A204.1 (cell line): ENCODE data around the gene ZMYND11.

Experiments used
- FAIRE-seq: peaks from 2 replicates; lab custom pipeline; 2012; peaks lifted over from hg19 to GRCh38; lab: Jason Lieb, UNC

Gene ZMYND11

DNA sequence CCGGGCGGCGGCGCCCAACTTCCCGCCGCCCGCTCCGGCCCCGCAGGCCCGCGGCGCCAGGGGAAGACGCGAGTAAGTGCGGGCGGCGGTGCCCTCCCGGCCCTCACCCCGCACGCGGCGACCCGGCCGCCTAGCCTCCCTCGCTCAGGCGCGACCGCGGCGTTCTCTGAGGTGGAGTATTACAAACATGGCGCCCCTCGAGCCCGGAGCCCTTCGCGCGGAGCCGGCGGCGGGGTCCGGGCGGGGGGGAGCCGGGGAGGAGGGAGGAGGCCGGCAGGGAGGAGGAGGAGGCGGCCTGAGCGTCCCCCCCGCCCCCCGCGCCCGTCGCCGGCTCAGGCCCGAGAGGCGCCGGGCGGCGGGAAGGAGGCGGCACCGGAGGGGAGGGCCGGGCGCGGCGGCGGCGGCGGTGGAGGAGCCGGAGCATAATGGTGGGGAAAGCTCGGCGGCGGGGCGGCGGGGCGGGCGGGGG, at the start of gene ZMYND11:
Gene ZMYND11 (plus strand): TSS at position 324 of the 469 bp plus-strand sequence. CDS start 44,558 bp downstream, outside the sequence.
- no peak for FAIRE-seq

GRCh38 chr10:86031-86430, 49.2 kb upstream of the ZMYND11 start:
- FAIRE-seq, result no peak

GRCh38 chr10:87177-88080, 47.8 kb upstream of the ZMYND11 start:
- FAIRE-seq, result no peak

DNA sequence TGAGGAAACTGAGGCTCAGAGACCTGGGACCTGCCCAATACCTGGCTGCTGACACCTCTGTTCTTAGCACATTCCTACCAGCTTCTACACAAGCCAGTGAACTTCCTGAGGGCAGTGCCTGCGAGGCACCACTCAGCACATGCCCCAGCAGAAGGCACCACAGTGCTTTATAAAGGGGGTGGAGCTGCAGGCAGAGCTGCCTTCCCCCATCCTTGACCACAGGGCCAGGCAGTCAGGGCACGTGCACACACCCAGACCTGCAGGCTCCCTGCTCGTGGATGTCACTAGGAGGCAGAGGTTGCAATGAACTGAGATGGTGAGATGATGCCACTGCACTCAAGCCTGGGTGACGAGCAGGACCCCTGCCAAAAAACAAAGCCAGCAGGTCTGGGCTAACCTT, 47.0 kb upstream of the ZMYND11 start:
- no peak for FAIRE-seq

GRCh38 chr10:89248-89647, 46.0 kb upstream of the ZMYND11 start:
- no peak for FAIRE-seq

DNA sequence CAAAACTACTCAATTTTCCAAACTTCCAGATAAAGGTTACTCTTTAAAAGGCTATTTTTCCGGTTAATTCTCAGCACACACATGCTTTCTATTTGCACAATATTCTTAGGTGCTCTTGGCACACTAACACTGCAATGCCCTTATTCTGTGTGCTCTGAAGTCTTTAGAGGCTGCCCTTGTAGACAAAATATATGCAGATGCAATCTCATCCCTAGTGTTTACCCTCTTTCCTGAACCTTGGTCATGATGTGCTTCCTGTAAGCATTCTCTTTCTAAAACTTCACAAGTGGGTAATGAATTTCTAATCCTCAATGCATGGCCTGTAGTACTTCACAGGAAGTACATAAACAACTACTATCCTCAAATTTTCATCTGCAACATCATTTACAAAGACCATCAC, 45.1 kb upstream of the ZMYND11 start:
- no peak for FAIRE-seq

- FAIRE-seq, result no peak
These were observed 43.9 kb upstream of the ZMYND11 start for GRCh38 chr10:91313-91712.

GRCh38 chr10:92153-92552, 43.1 kb upstream of the ZMYND11 start:
- FAIRE-seq, result no peak

DNA sequence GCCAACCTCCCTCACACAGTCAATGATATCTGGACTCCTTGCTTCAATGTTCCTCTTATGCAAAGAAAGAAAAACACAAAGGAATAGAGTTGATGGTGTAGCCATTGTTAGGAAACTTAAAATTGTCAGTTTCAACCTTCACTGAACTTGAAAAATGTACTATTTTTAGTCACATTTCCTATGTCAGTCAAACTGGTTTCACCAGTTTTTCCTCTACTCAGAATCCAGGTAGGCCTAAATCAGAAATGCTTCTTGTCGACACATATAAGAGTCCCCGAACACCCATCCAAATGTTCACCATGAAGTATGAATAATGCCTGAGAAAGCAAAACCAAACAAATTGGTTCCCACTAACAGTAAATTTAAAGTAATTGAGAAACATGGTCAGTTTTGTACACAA, 42.4 kb upstream of the ZMYND11 start:
- no peak for FAIRE-seq

DNA sequence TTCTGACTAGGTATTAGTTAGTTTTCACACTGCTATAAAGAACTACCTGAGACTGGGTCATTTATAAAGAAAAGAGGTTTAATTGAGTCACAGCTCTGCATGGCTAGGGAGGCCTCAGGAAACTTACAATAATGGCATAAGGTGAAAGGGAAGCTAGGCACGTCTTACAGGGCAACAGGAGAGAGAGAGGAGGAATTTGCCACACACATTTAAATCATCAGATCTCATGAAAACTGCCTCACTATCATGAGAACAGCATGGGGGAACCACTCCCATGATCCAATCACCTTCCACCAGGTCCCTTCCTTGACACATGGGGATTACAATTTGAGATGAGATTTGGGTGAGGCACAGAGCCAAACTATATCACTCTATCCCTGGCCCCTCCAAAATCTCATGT, 40.6 kb upstream of the ZMYND11 start:
- no peak for FAIRE-seq

- no peak for FAIRE-seq
These were observed 39.7 kb upstream of the ZMYND11 start for GRCh38 chr10:95356-96115.

- no peak for FAIRE-seq
These were observed 38.8 kb upstream of the ZMYND11 start for GRCh38 chr10:96466-96865.

DNA sequence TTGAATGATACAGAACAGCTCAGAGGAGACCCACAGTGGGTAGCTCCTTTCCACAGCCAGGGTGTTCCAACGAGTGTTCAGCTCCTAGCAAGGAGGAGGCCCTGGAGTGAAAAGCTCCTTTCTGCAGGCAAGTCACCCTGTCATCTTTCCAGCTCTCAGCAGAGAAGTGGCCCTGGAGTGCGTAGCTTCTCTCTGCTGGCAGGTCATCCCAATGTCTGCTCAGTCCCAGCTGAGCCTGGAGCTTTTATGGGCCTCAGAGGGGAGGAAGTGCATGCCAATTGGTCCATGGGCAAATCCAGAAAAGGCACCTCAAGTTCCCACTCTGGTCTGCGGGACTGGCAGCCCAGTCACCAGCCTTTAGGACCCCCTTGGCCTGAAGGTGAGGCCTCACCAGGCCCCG, 30.8 kb upstream of the ZMYND11 start:
- FAIRE-seq, result no peak

DNA sequence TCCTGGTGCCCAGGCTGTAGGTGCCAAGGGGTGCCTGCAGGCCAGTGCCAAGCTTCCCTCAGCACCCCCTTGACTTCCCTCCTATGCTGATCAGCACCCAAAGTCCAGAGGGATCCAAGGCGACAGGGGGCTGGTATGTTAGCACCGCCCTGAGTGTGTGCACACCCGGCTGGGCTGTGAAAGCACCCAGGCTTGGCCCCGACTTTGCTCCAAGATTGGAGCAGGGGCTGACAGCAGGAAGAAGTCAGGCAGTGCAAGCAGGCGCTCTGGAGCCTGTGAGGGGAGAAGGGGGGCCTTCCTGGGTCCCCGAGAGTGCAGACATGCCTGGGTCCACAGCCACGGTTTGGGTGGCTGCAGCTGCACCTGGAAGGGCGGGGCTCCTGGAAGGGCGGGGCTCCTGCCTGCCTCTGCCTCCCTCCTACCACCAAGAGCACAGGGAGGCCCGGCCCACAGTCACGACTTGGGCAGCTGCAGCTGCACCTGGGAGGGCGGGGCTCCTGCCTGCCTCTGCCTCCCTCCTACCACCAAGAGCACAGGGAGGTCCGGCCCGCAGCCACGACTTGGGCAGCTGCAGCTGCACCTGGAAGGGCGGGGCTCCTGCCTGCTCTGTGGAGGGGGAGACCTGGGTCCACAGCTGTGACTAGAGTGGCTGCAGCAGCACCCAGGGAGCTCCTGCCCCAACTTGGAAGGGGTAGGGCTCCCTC, 30.2 kb upstream of the ZMYND11 start:
- no peak for FAIRE-seq

DNA sequence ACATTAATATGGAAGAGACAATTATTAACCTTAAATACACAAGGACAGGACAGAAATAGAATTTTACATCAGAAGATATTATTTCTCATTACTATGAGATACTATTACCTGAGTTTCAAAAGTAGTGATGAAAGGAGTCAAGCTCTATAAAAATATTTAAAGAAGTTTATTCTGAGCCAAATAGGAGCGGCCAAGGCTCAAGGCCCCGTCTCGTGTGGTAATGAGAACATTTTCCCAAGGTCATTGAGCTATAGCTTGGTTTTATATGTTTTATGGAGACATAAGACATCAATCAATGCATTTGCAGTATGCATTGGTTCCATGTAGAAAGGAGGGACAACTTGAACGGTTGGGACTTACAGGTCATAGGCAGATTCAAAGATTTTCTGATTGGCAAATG, 29.4 kb upstream of the ZMYND11 start:
- no peak for FAIRE-seq

DNA sequence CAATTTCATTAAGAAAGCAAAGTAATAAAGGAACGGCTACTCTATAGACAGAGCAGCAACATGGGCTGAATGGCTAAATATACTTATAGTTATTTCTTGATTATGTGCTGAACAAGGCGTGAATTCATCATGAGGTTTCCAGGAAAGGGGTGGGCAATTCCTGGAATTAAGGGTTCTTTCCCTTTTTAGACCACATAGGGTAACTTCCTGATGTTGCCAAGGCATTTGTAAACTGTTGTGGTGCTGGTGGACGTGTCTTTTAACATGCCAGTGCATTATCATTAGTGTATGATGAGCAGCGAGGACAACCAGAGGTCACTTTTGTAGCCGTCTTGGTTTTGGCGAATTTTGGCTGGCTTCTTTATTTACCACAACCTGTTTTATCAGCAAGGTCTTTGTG, 28.5 kb upstream of the ZMYND11 start:
- no peak for FAIRE-seq

DNA sequence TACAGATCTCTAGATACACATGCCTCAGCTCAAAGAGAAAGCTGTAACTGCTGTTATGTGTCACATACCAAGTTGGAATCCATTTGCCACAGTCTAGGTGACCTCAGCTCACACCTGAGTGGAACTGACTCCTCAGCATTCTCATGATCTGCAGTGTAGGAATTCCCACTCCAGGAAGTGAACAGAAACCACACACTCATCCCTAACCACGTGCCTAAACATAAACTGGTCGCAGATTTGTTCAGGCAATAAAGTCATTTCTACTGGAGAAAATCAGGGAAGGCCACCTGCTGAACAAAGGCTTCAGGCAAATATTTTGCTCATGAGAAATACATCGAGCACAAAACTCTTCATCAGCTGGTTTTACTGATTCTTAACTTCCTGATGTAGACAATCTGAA, 23.0 kb upstream of the ZMYND11 start:
- FAIRE-seq, result no peak

DNA sequence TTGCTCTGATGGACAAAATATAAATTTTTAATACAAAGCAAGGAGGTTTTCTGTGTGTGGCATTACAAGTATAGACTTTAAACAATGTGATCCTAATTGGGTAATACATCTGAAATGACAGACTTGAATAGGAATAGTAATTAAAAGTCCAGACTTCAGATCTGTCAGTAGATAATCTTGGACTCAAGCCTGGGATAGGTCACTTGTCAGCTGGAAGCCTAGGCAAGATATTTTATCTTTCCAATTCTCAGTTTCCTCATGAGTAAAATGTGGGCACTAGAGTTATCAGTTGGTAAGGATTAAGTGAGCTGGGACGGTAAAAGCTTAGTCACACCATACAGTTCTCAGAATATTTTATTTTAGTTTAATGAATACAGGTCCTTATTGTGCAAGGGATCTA, 10.4 kb upstream of the ZMYND11 start:
- FAIRE-seq, result no peak

- no peak for FAIRE-seq
These were observed 7.4 kb upstream of the ZMYND11 start for GRCh38 chr10:127612-128432.

- no peak for FAIRE-seq
These were observed 5.4 kb upstream of the ZMYND11 start for GRCh38 chr10:129810-130209.

GRCh38 chr10:132946-133898, 2.0 kb upstream of the ZMYND11 start:
- FAIRE-seq, result no peak
